ENCODE results near the gene ARHGEF5. TPM values are rescaled to one million over a fixed set of nuclear protein-coding genes. Genes with fewer than 3 reads are reported as not detected.

Gene ARHGEF5
- polyA plus RNA-seq, 2 of the 4 experiments (the other 2 are of a cell fraction) = 2.3 to 2.5 TPM

GRCh38 chr7:144378651-144379050 lies 23.4 kb downstream of the ARHGEF5 start:
- ChIA-PET CTCF (interaction anchor here (1.5 kb wide), 1 partner anchor 13 kb away, joined by 5 read pairs; no protein-coding TSS in a partner anchor), POLR2A (no interaction called here)
- no peak overlapping the region for H3K27ac ChIP-seq
- H3K4me2 ChIP-seq = no peak overlapping the region
- no peak for FAIRE-seq
- 63% methylated on average over 9 of the region's 9 CpGs for WGBS (ENCODE audit: missing lambda C conversion rate)
- H3K4me3 ChIP-seq = no peak overlapping the region
- peaks cover 3% of the 10 kb centered on the region; the same call in 2 of the 3 replicates for H3K4me1 ChIP-seq
- ATAC-seq = no peak
- TF ChIP-seq BHLHE40 (IDR thresholded peaks at IDR 0.05; ENCODE audit: low read depth, low read length) = no peak
- no peak for TF ChIP-seq MAX (IDR thresholded peaks at IDR 0.05)
- no peak for TF ChIP-seq PHF8 (IDR thresholded peaks at IDR 0.05; ENCODE audit: borderline replicate concordance, low read depth)
- TF ChIP-seq NPAS2 (CRISPR knock-in tag; IDR thresholded peaks at IDR 0.05; ENCODE audit: borderline replicate concordance) = no peak
- TF ChIP-seq, protein P1, sequence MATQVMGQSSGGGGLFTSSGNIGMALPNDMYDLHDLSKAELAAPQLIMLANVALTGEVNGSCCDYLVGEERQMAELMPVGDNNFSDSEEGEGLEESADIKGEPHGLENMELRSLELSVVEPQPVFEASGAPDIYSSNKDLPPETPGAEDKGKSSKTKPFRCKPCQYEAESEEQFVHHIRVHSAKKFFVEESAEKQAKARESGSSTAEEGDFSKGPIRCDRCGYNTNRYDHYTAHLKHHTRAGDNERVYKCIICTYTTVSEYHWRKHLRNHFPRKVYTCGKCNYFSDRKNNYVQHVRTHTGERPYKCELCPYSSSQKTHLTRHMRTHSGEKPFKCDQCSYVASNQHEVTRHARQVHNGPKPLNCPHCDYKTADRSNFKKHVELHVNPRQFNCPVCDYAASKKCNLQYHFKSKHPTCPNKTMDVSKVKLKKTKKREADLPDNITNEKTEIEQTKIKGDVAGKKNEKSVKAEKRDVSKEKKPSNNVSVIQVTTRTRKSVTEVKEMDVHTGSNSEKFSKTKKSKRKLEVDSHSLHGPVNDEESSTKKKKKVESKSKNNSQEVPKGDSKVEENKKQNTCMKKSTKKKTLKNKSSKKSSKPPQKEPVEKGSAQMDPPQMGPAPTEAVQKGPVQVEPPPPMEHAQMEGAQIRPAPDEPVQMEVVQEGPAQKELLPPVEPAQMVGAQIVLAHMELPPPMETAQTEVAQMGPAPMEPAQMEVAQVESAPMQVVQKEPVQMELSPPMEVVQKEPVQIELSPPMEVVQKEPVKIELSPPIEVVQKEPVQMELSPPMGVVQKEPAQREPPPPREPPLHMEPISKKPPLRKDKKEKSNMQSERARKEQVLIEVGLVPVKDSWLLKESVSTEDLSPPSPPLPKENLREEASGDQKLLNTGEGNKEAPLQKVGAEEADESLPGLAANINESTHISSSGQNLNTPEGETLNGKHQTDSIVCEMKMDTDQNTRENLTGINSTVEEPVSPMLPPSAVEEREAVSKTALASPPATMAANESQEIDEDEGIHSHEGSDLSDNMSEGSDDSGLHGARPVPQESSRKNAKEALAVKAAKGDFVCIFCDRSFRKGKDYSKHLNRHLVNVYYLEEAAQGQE (IDR thresholded peaks at IDR 0.05) = no peak
- TF ChIP-seq RCOR1 (IDR thresholded peaks at IDR 0.05; ENCODE audit: low read depth, low read length) = no peak
- no peak for TF ChIP-seq FOSL2 (IDR thresholded peaks at IDR 0.05)
- TF ChIP-seq FOSL2 (CRISPR knock-in tag; IDR thresholded peaks at IDR 0.05) = no peak
- no peak for TF ChIP-seq ZC3H11A (IDR thresholded peaks at IDR 0.05)
- no peak for TF ChIP-seq TP53 (CRISPR knock-in tag; IDR thresholded peaks at IDR 0.05)
- no peak for TF ChIP-seq JUNB (IDR thresholded peaks at IDR 0.05)
- no peak for TF ChIP-seq HDAC2 (IDR thresholded peaks at IDR 0.05)
- TF ChIP-seq RNF2 (IDR thresholded peaks at IDR 0.05; ENCODE audit: borderline replicate concordance, low read depth) = no peak
- TF ChIP-seq ZFP36 (IDR thresholded peaks at IDR 0.05; ENCODE audit: borderline replicate concordance, partially characterized antibody) = no peak
- TF ChIP-seq CHD2 (IDR thresholded peaks at IDR 0.05; ENCODE audit: low read length, partially characterized antibody) = no peak
- DNase-seq (ENCODE audit: low read depth in 1 of 2, low spot score in 1 of 2) = no peak
- H3K9me3 ChIP-seq = no peaks in the 10 kb centered on the region

GRCh38 chr7:144379776-144380384 lies 24.7 kb downstream of the ARHGEF5 start:
- no peak for ATAC-seq
- ChIA-PET POLR2A (no interaction called here), CTCF (interaction anchor here (2.4 kb wide), 1 partner anchor 12 kb away, joined by 14 read pairs; no protein-coding TSS in a partner anchor)
- no peak for DNase-seq (ENCODE audit: low read depth in 1 of 2, low spot score in 1 of 2)
- 72% methylated on average over 11 of the region's 11 CpGs for WGBS (ENCODE audit: missing lambda C conversion rate)
- Histone ChIP-seq H3K4me1 (peaks cover 15% of the 10 kb centered on the region), H3K27ac (no peak overlapping the region), H3K4me3 (no peak overlapping the region), H3K9me3 (no peaks in the 10 kb centered on the region), H3K4me2 (no peak overlapping the region)
- TF ChIP-seq, protein P2, sequence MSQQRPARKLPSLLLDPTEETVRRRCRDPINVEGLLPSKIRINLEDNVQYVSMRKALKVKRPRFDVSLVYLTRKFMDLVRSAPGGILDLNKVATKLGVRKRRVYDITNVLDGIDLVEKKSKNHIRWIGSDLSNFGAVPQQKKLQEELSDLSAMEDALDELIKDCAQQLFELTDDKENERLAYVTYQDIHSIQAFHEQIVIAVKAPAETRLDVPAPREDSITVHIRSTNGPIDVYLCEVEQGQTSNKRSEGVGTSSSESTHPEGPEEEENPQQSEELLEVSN (IDR thresholded peaks at IDR 0.05; ENCODE audit: borderline replicate concordance, low read depth) = no peak
- no peak for TF ChIP-seq ATOH8 (CRISPR knock-in tag; IDR thresholded peaks at IDR 0.05; ENCODE audit: low read depth)
- TF ChIP-seq, protein P3, sequence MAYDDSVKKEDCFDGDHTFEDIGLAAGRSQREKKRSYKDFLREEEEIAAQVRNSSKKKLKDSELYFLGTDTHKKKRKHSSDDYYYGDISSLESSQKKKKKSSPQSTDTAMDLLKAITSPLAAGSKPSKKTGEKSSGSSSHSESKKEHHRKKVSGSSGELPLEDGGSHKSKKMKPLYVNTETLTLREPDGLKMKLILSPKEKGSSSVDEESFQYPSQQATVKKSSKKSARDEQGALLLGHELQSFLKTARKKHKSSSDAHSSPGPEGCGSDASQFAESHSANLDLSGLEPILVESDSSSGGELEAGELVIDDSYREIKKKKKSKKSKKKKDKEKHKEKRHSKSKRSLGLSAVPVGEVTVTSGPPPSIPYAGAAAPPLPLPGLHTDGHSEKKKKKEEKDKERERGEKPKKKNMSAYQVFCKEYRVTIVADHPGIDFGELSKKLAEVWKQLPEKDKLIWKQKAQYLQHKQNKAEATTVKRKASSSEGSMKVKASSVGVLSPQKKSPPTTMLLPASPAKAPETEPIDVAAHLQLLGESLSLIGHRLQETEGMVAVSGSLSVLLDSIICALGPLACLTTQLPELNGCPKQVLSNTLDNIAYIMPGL (CRISPR knock-in tag; IDR thresholded peaks at IDR 0.05; ENCODE audit: borderline replicate concordance) = no peak
- TF ChIP-seq FOXS1 (CRISPR knock-in tag; IDR thresholded peaks at IDR 0.05) = no peak
- TF ChIP-seq GATA3 (IDR thresholded peaks at IDR 0.05; ENCODE audit: borderline replicate concordance) = no peak
- TF ChIP-seq PHF8 (IDR thresholded peaks at IDR 0.05; ENCODE audit: borderline replicate concordance, low read depth) = no peak
- TF ChIP-seq CBX2 (IDR thresholded peaks at IDR 0.05; ENCODE audit: borderline replicate concordance, low read depth) = no peak
- TF ChIP-seq PBX3 (IDR thresholded peaks at IDR 0.05) = no peak
- TF ChIP-seq EP300 (IDR thresholded peaks at IDR 0.05) = no peak
- TF ChIP-seq ZC3H11A (IDR thresholded peaks at IDR 0.05) = no peak
- TF ChIP-seq JUN (IDR thresholded peaks at IDR 0.05) = no peak
- TF ChIP-seq TFCP2L1 (CRISPR knock-in tag; IDR thresholded peaks at IDR 0.05) = no peak
- TF ChIP-seq MAX (IDR thresholded peaks at IDR 0.05) = no peak
- TF ChIP-seq SMC3 (IDR thresholded peaks at IDR 0.05) = no peak
- TF ChIP-seq POLR2AphosphoS2 (conservative IDR thresholded peaks at IDR 0.05; ENCODE audit: low read length) = no peak
- no peak for FAIRE-seq
